Fibroblast of skin of left biceps (primary cell): ENCODE measurements around the gene PDZD2.

ENCODE experiments used
- DNase-seq, 2 experiments: peaks; one replicate each; pipeline ENCODE4 v3.0.0-alpha.2; 2013; ENCODE audit warnings: low read depth in 2 of 2

PDZD2 gene

DNA sequence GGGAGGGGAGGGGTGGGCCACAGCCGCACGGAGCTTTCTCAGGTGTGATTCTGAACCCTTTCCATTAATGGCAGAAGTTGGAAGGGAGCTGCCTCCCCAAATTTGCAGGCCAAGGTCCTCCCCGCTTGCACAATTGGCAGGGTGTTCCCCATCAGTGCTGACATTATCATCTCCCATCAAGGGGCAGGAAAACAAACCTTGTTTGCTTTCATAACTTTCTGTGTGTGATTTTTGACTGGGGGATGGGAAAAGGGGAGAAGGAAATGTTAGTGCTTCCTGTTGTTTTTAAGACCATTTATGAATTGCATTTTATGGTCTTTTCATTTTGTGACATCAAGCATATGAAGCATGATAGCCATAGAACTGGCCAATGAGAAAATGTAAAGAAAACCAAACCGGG, 292.9 kb downstream of the PDZD2 start:
- no peak for DNase-seq

- no peak for DNase-seq
These were observed 295.2 kb downstream of the PDZD2 start for GRCh38 chr5:31934156-31934555.

GRCh38 chr5:31935496-31936369, 296.8 kb downstream of the PDZD2 start:
- no peak for DNase-seq

DNA sequence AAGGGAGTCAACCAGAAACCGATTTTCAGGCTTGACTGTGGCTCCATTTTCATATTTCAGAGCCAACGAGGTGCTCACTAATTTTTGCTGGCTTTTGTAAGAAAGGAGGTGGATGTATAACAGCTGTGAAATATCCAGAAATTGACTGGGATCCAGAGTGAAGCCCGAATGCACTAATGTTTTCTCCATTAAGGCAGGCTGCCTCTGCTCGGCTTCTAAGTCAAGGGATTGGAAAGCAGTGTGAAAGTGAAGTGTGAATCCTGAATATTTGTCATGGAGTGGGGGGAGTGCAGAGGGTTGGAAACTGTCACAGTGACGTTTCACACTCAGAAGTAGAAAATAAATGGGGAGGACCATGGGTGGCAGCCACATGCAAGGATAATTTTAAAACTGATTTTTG, 297.8 kb downstream of the PDZD2 start:
- no peak for DNase-seq

GRCh38 chr5:31937226-31937625, 298.3 kb downstream of the PDZD2 start:
- DNase-seq = no peak

GRCh38 chr5:31937703-31938102, 298.8 kb downstream of the PDZD2 start:
- DNase-seq = no peak

DNA sequence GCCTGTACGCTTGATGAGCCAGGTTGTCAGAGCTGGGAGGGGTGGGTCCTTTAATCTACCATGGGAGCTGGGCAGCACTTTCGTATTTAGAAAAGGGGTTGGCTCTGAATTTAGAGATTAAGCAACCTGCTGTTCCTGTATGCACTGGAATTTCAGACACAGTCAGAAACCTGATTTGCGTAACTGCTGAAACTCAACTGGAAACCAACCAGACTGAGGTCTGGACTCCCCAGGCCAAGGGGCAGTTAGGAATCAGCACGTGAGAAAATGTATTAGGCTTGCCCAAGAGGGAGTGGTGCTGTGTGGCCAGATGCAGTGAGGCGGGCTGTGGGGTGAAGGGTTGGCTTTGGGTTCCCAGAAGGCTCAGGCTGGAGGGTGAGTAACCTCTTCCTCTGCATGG, 300.2 kb downstream of the PDZD2 start:
- no peak for DNase-seq

GRCh38 chr5:31941151-31941755, 302.3 kb downstream of the PDZD2 start:
- DNase-seq = no peak

DNA sequence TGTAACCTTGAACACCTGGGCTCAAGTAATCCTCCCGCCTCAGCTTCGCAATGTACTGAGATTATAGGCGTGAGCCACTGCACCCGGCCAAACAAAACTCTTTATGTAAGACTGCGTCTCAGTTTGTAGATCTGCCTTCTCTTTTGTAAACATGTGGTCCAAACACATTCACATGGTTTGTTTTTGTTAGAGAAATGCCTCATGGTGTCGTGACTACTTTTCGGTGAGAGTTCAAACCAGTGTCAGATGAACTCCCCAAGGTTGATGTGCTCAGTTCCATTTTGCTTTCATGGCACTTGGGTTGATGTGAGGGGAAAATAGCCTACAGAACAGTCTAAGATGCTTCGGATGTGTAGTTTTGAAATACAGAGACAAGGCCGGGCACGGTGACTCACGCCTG, 303.6 kb downstream of the PDZD2 start:
- no peak for DNase-seq

GRCh38 chr5:31944684-31945445, 305.9 kb downstream of the PDZD2 start:
- no peak for DNase-seq

GRCh38 chr5:31948006-31948405, 309.1 kb downstream of the PDZD2 start:
- no peak for DNase-seq

DNA sequence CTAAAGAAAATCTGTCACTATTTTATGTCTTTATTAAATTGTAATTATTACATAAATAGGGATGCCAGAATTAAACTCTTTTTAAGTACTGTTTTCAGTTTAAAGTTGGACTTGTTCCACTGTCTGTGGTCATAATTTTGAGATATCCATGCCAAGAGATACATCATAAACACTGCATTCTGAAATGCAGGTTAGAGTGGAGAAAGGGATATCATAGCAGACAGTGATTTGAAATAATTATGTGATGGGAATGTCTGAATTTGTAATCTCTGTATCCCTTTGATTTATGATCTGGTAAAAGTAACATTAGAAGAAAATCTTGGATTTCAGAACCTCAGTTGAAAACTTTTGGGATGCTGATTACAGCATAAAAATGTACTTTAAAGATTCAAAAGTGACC, 313.1 kb downstream of the PDZD2 start:
- DNase-seq = peak; percentile 26 to 40

DNA sequence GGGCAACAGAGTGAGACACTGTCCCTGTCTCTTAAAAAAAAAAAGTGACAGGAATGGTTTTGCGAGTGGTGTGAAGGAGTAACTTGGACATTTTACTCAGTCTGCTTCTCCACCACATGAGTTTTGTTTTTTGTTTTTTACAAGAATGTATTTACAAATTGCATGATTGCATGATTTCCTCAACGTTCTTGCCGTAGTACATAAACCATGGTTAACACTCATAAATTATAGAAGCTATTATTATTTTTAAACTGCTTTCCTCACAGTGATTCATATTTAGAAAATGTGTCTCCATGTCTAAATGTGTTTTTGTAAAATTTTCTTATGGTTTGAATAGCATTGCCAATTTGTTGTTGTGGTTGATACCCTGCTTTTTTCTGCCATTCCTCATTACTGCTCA, 315.2 kb downstream of the PDZD2 start:
- no peak for DNase-seq

DNA sequence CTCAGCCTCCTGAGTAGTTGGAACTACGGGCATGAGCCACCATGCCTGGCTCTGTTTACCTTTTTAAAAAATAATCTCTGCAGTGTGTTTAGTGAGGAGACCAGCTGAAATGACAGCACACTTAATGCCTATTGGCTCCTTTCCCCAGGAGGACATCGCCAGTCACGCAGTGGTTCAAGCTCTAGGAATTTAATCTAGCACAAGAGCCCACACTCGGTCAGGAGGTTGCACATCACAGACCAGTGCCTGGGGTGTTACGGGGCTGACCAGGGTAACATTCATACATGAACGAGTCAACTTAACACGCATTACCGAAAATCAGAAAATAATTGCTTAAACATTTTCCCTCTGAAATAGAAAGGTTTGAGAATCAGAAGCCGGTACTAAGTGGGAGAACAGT, 318.2 kb downstream of the PDZD2 start:
- DNase-seq = no peak

GRCh38 chr5:31962351-31962751, 323.4 kb downstream of the PDZD2 start:
- no peak for DNase-seq

DNA sequence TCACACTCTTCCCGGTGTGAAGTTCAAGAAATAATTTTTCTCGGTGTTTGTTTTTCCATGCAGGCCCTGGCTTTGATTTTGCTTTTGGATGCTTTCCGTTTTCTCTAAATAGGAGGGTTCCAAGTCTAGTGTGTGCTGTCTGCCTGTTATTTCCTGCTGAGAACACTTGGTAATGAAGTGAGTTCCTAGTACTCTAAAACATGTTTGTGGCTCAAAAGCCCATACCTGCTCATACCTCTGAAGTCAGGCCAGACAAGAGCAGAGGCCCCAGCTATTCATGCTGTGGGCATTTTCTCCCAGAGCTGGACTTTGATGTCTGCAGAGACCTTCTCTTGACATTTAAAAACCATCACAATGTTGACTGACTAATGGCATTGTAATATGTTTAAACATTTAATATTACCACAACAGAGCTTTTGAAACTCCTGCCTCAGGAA, 324.0 kb downstream of the PDZD2 start:
- DNase-seq = no peak

- no peak for DNase-seq
These were observed 324.6 kb downstream of the PDZD2 start for GRCh38 chr5:31963358-31964006.

DNA sequence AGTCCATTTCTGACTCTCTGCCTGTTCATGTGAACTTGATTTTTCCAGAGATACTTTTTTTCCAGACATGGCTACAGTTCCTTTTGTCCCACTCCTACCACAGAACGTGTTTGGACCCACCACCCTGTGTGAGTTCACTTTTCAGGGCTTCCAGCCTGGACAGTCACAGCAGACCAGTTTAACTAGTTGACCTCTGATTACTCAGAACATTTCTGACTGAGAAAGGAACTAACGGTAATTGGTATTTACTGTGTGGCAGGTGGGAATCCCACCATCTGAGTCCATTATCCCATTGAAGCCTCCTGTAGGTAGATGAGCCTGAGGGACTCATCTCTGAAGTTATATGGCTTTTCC, 325.1 kb downstream of the PDZD2 start:
- DNase-seq = no peak

DNA sequence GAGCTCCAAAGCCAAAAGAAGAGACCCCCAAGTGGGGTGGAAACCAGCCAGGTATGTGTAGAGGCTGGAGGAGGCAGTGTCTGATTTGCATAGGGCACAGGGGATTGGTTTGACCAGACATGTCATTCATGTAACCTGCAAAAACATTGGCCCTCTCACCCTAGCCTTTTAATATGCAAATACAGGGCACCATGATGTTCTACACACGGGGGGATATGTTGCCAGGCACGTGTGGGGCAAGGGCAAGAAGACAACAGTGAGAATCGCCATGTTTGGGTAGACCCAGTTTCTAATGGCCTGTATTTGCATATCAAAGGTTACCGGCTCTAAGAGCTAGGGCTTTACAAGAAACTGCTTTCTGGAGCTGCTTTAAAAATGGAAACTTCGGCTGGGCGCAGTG, 326.3 kb downstream of the PDZD2 start:
- no peak for DNase-seq

- DNase-seq = no peak
These were observed 328.0 kb downstream of the PDZD2 start for GRCh38 chr5:31966936-31967335.

- no peak for DNase-seq
These were observed 328.5 kb downstream of the PDZD2 start for GRCh38 chr5:31967461-31967860.

GRCh38 chr5:31972558-31972957, 333.6 kb downstream of the PDZD2 start:
- DNase-seq = no peak
